ENCODE data around the gene CYB561. TPM values are rescaled to one million over a fixed set of nuclear protein-coding genes. Genes with fewer than 3 reads are reported as not detected.

CYB561 gene
- polyA plus RNA-seq, 3 donors, result 5.2 to 11.8 (median 8.3) TPM

- peaks cover 3 to 6% of the 10 kb centered on the region in 2 donors for H3K36me3 Mint-ChIP-seq
- Histone ChIP-seq H3K27ac (ENCODE audit: low read depth in 1 of 2, low read length in 2 of 2) (no peak overlapping the region), H2AFZ (ENCODE audit: insufficient read depth, low read depth, low read length, poor library complexity, severe bottlenecking) (peak overlapping the region; percentile 70), H3K4me2 (replicated peaks; ENCODE audit: extremely low read depth, low read length, poor library complexity, severe bottlenecking) (peak overlapping the region; percentile 86), H3K4me1 (ENCODE audit: control insufficient read depth in 1 of 2, insufficient read depth in 2 of 2, low read length in 2 of 2) (peaks cover 9 to 21% of the 10 kb centered on the region in 2 donors), H3K27me3 (ENCODE audit: control insufficient read depth in 2 of 2, insufficient read depth in 2 of 2, low read length in 2 of 2) (peaks cover 6 to 47% of the 10 kb centered on the region in 2 donors), H3K79me2 (ENCODE audit: insufficient read depth, low read length) (no peaks in the 10 kb centered on the region), H3K9me3 (replicated peaks in 1 of 2; ENCODE audit: control insufficient read depth in 1 of 2, insufficient read depth in 1 of 2, low read length in 2 of 2) (peaks cover 3 to 7% of the 10 kb centered on the region in 2 donors), H3K4me3 (replicated peaks in 1 of 3; ENCODE audit: low read depth in 2 of 3, low read length in 3 of 3) (peak overlapping the region in 2 of 3 experiments; percentile 4 to 72), H3K36me3 (replicated peaks in 1 of 2; ENCODE audit: control insufficient read depth in 1 of 2, insufficient read depth in 2 of 2, low read length in 2 of 2) (no peaks in the 10 kb centered on the region), H4K20me1 (ENCODE audit: insufficient read depth, low read length) (no peaks in the 10 kb centered on the region), H3K9ac (ENCODE audit: insufficient read depth, low read length, poor library complexity, severe bottlenecking) (peak overlapping the region; percentile 21)
- intact Hi-C loops (cut with micrococcal nuclease), result no loop called here
- peaks cover 0 to 22% (median 4%) of the 10 kb centered on the region in 7 donors for H3K9me3 Mint-ChIP-seq
- peaks cover 14% of the 10 kb centered on the region for H3K4me1 Mint-ChIP-seq
- no peak for TF ChIP-seq CTCF (IDR thresholded peaks at IDR 0.05)
- peak overlapping the region in 1 of 2 donors; percentile 78 for H3K4me3 Mint-ChIP-seq
- no peak overlapping the region for H3K27ac Mint-ChIP-seq
- H3K27me3 Mint-ChIP-seq (ENCODE audit: low read depth in 3 of 3), result peaks cover 42 to 67% (median 43%) of the 10 kb centered on the region in 3 donors
- DNase-seq, result no peak
- WGBS (ENCODE audit: insufficient coverage), result 0% methylated on average over 25 of the region's 36 CpGs
Measured at GRCh38 chr17:63476459-63476853, 30.4 kb upstream of the CYB561 start.

- peak overlapping the region in 1 of 2 donors; percentile 78 for H3K4me3 Mint-ChIP-seq
- H3K27ac ChIP-seq (ENCODE audit: low read depth in 1 of 2, low read length in 2 of 2), result no peak overlapping the region
- H3K36me3 Mint-ChIP-seq, result peaks cover 3 to 6% of the 10 kb centered on the region in 2 donors
- H3K27me3 Mint-ChIP-seq (ENCODE audit: low read depth in 3 of 3), result peaks cover 45 to 67% (median 46%) of the 10 kb centered on the region in 3 donors
- H3K4me1 Mint-ChIP-seq, result peaks cover 14% of the 10 kb centered on the region
- intact Hi-C loops (cut with micrococcal nuclease), result no loop called here
- no peaks in the 10 kb centered on the region for H4K20me1 ChIP-seq (ENCODE audit: insufficient read depth, low read length)
- TF ChIP-seq CTCF (IDR thresholded peaks at IDR 0.05), result no peak
- H3K27me3 ChIP-seq (ENCODE audit: control insufficient read depth in 2 of 2, insufficient read depth in 2 of 2, low read length in 2 of 2), result peaks cover 6 to 47% of the 10 kb centered on the region in 2 donors
- peaks cover 3 to 7% of the 10 kb centered on the region in 2 donors for H3K9me3 ChIP-seq (replicated peaks in 1 of 2; ENCODE audit: control insufficient read depth in 1 of 2, insufficient read depth in 1 of 2, low read length in 2 of 2)
- H2AFZ ChIP-seq (ENCODE audit: insufficient read depth, low read depth, low read length, poor library complexity, severe bottlenecking), result no peak overlapping the region
- WGBS (ENCODE audit: insufficient coverage), result 80% methylated on average over 22 of the region's 28 CpGs
- peak overlapping the region in 1 of 3 experiments; percentile 72 for H3K4me3 ChIP-seq (replicated peaks in 1 of 3; ENCODE audit: low read depth in 2 of 3, low read length in 3 of 3)
- no peak for DNase-seq
- peaks cover 0 to 22% (median 4%) of the 10 kb centered on the region in 7 donors for H3K9me3 Mint-ChIP-seq
- H3K4me1 ChIP-seq (ENCODE audit: control insufficient read depth in 1 of 2, insufficient read depth in 2 of 2, low read length in 2 of 2), result peaks cover 9 to 21% of the 10 kb centered on the region in 2 donors
- no peak overlapping the region for H3K9ac ChIP-seq (ENCODE audit: insufficient read depth, low read length, poor library complexity, severe bottlenecking)
- peak overlapping the region; percentile 86 for H3K4me2 ChIP-seq (replicated peaks; ENCODE audit: extremely low read depth, low read length, poor library complexity, severe bottlenecking)
- no peak overlapping the region for H3K27ac Mint-ChIP-seq
- no peaks in the 10 kb centered on the region for H3K36me3 ChIP-seq (replicated peaks in 1 of 2; ENCODE audit: control insufficient read depth in 1 of 2, insufficient read depth in 2 of 2, low read length in 2 of 2)
- H3K79me2 ChIP-seq (ENCODE audit: insufficient read depth, low read length), result no peaks in the 10 kb centered on the region
Measured at GRCh38 chr17:63475491-63476412, 29.6 kb upstream of the CYB561 start.
